NCI-H187 (cell line): Measurements from ENCODE around the gene ADAM8.
"Not testable (repeated sequence)": the region's sequence is repeated elsewhere in the genome, so short reads cannot be mapped to it uniquely, and the experiment has no call there.

Experiments used
- DNase-seq, 2 experiments: peaks; one replicate each; lab custom pipeline; 2025; lab: John Stamatoyannopoulos, UW

Gene ADAM8

DNA sequence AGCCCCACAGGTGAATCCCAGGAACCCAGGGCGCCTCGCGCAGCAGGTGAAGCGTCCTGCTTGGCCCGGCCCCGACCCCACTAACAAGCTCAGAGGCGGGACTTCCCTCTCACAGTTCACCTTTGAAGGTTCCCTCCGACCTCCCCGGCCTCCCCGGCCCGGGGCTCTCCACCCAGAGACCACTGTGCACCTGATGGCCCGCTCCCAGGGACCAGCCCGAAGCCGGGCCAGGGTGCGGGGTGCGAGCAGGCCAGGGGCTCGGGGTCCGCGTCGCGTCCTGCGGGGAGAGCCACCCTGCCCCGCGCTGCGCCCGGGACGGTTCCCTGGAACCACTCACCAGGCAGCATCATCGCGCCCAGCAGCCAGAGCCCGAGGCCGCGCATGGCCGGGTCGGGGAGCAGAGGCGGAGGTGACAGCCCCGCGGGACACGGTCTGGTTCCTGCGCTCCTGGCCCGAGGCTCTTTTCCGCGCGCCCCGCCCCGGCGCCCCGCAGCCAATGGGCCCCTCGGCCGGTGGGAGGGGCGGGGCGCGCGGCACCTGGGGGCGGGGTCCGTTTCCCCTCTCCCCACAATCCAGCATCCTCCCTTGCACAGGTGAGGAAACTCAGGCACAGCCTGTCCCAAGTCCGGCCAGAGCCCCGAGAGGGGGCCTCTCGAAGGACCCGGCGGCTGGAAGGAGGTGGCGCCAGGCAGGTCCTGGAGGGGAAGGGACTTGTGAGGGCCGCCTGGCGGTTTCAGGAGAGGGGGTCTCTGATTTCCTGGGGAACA lies at the start of gene ADAM8:
Gene ADAM8 (minus strand): TSS at position 434 of the 767 bp plus-strand sequence. CDS start 51 bp downstream, at position 383.
- no peak for DNase-seq

- no peak for DNase-seq
Observed at GRCh38 chr10:133326223-133326551, 49.5 kb upstream of the ADAM8 start.

DNA sequence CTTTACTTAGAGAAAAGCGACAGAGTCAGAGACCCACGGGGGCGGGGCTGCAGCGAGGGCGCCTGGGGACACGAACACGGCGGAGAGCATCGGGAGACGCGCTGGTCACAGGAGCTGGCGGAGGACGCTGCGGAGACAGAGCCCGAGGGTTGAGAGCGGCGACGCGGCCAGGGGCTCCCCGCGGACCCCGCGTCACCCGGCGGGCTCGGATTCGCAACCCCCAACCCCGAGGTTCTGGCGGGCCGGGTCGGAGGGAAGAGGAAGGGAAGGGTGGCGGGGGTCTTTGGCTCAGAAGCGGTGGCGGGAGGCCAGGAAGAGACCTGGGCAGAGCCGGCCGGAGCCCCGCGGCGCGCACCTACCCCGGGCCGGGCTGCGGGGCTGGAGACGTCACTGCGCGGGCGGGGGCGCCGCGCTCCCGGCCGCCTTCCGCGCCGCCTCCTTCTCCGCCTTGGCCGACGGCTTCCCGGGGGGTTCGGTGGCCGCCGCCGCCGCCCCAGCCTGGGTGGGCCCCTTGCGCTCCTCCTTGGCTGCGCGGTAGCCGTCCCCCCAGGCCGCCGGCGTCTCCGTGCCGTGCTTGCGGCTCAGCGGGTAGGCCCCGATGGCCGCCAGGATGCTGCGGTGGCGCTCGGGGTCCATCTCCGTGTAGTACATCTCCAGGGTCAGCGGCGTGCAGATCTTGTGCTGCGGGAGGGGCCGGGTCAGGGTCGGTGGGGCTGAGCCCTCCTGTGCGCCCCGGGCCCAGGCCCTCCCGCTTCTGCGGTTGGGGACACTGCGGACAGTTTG lies 49.0 kb upstream of the ADAM8 start:
- no peak for DNase-seq

GRCh38 chr10:133324857-133325260 lies 48.2 kb upstream of the ADAM8 start:
- no peak for DNase-seq

- peak; percentile 21 to 52 for DNase-seq
Observed at GRCh38 chr10:133324198-133324792, 47.6 kb upstream of the ADAM8 start.

GRCh38 chr10:133322064-133322709 lies 45.5 kb upstream of the ADAM8 start:
- DNase-seq = not testable (repeated sequence)

GRCh38 chr10:133320852-133321422 lies 44.3 kb upstream of the ADAM8 start:
- not testable (repeated sequence) for DNase-seq

DNA sequence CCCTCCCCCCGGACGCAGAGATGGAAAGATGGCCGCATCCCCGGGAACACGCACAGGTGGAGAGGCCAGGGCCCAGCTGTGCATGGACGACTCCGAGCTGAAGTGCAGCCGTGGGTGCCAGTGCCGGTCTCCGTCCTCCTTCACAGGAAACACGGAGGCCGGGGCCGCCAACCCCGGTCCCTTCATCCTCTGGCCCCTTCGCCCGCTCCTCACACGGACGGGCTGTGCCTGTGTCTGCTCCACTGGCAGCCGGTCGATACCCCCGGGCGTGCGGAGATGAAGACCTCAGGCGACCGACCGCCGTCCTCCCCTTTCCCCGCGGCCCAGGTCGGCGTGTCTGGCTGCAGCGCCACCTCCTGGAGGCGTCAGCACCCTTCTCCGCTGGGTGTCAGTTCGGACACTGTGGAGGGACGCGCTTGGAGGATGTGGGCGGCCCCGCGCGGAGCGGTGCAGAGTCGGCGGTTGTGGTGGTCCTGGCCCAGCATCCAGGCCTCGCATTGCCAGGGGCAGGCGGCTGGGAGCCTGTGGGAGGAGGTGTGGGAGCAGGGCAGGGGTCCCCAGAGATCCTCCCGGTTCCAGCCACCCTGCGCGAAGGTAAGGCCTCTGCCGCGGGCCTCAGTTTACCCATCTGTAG lies 41.9 kb upstream of the ADAM8 start:
- DNase-seq = peak; percentile 45 to 51

GRCh38 chr10:133316732-133317131 lies 40.1 kb upstream of the ADAM8 start:
- no peak for DNase-seq

DNA sequence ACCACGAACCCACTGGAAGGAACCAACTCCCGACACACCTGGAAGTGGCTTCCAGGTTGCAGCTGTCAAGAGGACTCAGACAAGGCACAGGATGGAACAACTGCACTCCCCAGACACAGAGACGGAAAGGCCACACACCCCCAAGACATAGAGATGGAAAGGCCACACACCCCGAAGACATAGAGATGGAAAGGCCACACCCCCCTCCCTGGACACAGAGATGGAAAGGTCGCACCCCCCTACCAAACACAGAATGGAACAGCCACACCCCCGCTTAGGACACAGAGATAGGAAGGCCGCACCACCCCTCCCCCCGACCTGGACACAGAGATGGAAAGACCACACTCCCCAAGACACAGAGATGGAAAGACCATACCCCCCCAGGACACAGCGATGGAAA lies 39.6 kb upstream of the ADAM8 start:
- no peak for DNase-seq

GRCh38 chr10:133315847-133316246 lies 39.2 kb upstream of the ADAM8 start:
- DNase-seq = no peak

- no peak for DNase-seq
Observed at GRCh38 chr10:133314911-133315310, 38.2 kb upstream of the ADAM8 start.

- DNase-seq = no peak
Observed at GRCh38 chr10:133313192-133313591, 36.5 kb upstream of the ADAM8 start.

DNA sequence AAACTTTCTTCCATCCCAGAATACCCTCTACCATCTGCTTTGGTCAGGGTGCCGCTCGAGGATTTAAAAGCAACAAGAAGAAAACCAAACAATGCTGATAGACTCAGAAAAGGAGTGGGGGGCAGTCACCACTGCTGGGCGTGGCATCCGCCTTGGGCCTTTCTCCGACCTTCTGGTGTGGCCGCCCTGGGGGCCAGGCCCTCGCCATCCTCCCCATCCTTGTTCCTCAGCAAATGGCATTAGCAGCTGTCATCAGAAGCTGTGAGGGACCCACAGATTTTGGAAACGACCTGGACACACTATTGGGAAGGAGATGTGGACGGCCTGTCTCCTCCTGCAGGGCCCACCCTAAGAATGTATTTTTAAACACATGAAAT lies 36.1 kb upstream of the ADAM8 start:
- no peak for DNase-seq

DNA sequence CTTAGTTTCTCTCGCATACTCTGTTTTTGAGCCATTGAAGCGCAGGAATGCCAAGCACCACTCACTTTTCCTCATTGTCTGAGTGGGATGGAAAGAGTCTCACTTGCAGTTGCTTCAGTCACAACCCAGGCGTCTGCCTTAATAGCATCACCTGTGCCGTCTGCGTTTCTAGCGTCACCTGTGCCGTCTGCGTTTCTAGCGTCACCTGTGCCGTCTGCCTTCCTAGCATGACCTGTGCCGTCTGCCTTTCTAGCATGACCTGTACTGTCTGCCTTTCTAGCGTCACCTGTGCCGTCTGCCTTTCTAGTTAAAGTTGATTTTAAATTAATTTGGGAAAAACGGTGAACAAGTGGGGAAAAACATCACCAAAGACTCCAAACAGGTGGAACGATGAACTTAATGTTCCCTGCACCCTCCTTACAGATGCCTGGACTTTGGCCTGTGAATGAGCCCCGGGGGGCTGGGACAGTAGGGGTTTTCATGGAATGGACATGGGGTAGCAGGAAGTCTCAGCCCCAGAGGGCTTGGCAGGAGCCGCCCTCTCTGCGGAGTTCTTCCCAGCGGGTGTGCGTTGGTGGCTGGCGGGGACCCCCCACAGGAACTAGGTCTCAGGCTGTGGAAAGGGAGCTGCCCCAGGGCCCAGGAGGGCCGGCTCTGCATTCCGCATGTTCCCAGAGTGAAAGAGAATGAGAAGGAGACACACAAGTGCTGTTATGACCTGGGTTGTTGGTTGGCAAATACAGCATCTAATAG lies 35.5 kb upstream of the ADAM8 start:
- DNase-seq = no peak

- no peak for DNase-seq
Observed at GRCh38 chr10:133311570-133311969, 34.9 kb upstream of the ADAM8 start.

DNA sequence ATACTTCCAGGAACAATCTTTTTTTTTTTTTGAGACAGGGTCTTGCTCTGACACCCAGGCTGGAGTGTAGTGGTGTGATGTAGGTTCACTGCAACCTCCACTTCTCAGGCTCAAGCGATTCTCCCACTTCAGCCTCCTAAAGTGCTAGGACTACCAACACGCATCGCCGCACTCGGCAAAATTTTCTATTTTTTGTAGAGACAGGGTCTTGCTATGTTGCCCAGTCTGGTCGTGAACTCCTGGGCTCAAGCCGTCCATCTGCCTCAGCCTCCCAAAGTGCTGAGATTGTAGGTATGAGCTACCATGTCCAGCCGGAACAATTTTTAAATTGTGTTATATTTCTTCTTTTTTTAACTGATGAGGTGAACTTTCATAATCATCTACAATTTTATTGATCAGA lies 34.1 kb upstream of the ADAM8 start:
- no peak for DNase-seq

DNA sequence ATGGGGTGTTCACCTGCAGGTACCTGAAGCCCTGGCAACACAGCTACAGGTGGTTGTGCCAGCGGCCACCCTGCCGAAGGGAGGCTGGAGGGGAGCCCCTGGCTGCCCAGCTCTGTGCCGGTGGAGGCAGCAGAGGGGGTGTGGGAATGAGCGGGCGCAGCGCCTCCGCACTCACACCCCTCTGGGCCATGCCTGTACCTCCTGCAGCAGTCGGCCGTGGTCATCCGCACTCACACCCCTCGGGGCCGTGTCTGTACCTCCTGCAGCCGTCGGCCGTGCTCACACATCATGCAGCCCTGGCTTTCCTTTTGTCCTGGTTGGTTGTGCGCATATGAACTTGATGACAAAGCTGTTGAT lies 33.7 kb upstream of the ADAM8 start:
- no peak for DNase-seq

DNA sequence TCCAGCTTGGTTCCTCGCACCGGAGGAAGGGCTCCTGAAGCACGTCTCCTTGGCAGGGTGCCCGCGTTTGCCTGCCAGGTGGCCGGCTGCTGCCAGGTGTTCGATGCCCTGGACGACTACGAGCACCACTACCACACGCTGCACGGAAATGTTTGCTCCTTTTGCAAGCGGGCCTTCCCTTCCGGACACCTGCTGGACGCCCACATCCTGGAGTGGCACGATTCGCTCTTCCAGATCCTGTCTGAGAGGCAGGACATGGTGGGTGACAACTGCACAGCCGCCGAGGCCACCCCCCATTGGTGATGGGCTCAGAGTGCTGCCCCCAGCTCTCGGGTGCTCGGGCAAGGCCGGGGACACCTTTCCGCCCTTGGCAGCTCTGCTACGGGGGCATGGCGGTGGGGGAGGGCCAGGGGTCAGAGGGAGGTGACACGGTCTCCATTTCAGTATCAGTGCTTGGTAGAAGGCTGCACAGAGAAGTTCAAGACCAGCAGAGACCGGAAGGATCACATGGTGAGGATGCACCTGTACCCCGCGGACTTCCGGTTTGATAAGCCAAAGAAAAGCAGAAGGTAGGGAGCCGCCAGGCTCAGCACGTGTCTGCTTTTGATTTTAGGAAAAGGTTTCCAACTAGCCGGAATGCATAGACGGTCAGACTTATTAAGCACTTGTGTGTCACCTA lies 33.2 kb upstream of the ADAM8 start:
- DNase-seq = peak in 1 of 2 experiments; percentile 30

- peak; percentile 63 to 83 for DNase-seq
Observed at GRCh38 chr10:133309100-133309719, 32.5 kb upstream of the ADAM8 start.
